Neural cell (in vitro differentiated cells): ENCODE measurements around the gene TMEM80. TPM values are rescaled to one million over a fixed set of nuclear protein-coding genes. Genes with fewer than 3 reads are reported as not detected.

ENCODE experiments used
- H2AFZ ChIP-seq: fragments of 200-600, 300-800 bp; sonication (generic), shearing (Covaris generic); 2 replicates; pipeline ENCODE4 v1.6.0; 2014; ENCODE audit warnings: low read depth, mild to moderate bottlenecking, antibody characterized with exemption, low read length, moderate library complexity
- H3F3A ChIP-seq: fragments of 200-600 bp; shearing (Covaris generic); 2 replicates; pipeline ENCODE4 v1.6.1; 2016; ENCODE audit warnings: mild to moderate bottlenecking, moderate library complexity, mixed read lengths, antibody characterized with exemption, low read length; ENCODE audit not compliant: insufficient read depth, poor library complexity, severe bottlenecking
- H3K27ac ChIP-seq: fragments of 200-600, 300-800 bp; sonication (generic), shearing (Covaris generic); 2 replicates; pipeline ENCODE4 v1.5.1; 2014; ENCODE audit warnings: mild to moderate bottlenecking, low read length, moderate library complexity
- H3K27me3 ChIP-seq: fragments of 300-800, 200-600 bp; sonication (generic), shearing (Covaris generic); 2 replicates; pipeline ENCODE4 v1.6.0; 2014; ENCODE audit warnings: mild to moderate bottlenecking, low read depth, low read length, moderate library complexity; ENCODE audit not compliant: insufficient read depth
- H3K36me3 ChIP-seq: fragments of 300-800, 200-600 bp; sonication (generic), shearing (Covaris generic); 2 replicates; pipeline ENCODE4 v1.5.1; 2014; ENCODE audit warnings: mild to moderate bottlenecking, antibody characterized with exemption, low read length, moderate library complexity; ENCODE audit not compliant: insufficient read depth
- H3K4me2 ChIP-seq: fragments of 300-800, 200-600 bp; sonication (generic), shearing (Covaris generic); 2 replicates; pipeline ENCODE4 v1.6.0; 2014; ENCODE audit warnings: mild to moderate bottlenecking, low read length
- H3K4me3 ChIP-seq: fragments of 300-800, 200-600 bp; sonication (generic), shearing (Covaris generic); 2 replicates; pipeline ENCODE4 v1.5.1; 2014; ENCODE audit warnings: mild to moderate bottlenecking, low read length, moderate library complexity
- H3K79me2 ChIP-seq: fragments of 200-600 bp; shearing (Covaris generic); replicated peaks from 2 replicates; pipeline ENCODE4 v1.6.0; 2014; ENCODE audit warnings: mild to moderate bottlenecking, low read length, moderate library complexity; ENCODE audit not compliant: insufficient read depth
- H3K9ac ChIP-seq: fragments of 300-800, 200-600 bp; sonication (generic), shearing (Covaris generic); 2 replicates; pipeline ENCODE4 v1.6.1; 2016; ENCODE audit warnings: mild to moderate bottlenecking, low read length, mixed read lengths
- H3K9me2 ChIP-seq: fragments of 200-600 bp; shearing (Covaris generic); 2 replicates; pipeline ENCODE4 v1.6.1; 2016; ENCODE audit warnings: mild to moderate bottlenecking, low read length, mixed read lengths; ENCODE audit not compliant: insufficient read depth
- H3K9me3 ChIP-seq: fragments of 200-600, 300-800 bp; sonication (generic), shearing (Covaris generic); 2 replicates; pipeline ENCODE4 v1.6.1; 2016; ENCODE audit warnings: mild to moderate bottlenecking, mixed run types, low read length, moderate library complexity, mixed read lengths
- H4K20me1 ChIP-seq: fragments of 200-600 bp; shearing (Covaris generic); 2 replicates; pipeline ENCODE4 v1.6.1; 2016; ENCODE audit warnings: mild to moderate bottlenecking, mixed run types; ENCODE audit not compliant: insufficient read depth
- EP300 ChIP-seq: fragments of 450-650 bp; conservative IDR thresholded peaks from 2 replicates; pipeline ENCODE4 v1.6.1; 2014; ENCODE audit warnings: antibody characterized with exemption, mild to moderate bottlenecking, moderate library complexity; ENCODE audit not compliant: poor library complexity, severe bottlenecking
- EZH2 ChIP-seq: fragments of 200-600, 300-800 bp; shearing (Covaris generic), sonication (generic); IDR thresholded peaks from 2 replicates; pipeline ENCODE4 v1.6.1; 2014; ENCODE audit warnings: antibody characterized with exemption, low read length, borderline replicate concordance, mild to moderate bottlenecking; ENCODE audit not compliant: insufficient read depth, poor library complexity, severe bottlenecking
- MXI1 ChIP-seq: fragments of 450-650 bp; conservative IDR thresholded peaks from 2 replicates; pipeline ENCODE4 v1.6.1; 2014; ENCODE audit warnings: antibody characterized with exemption, mild to moderate bottlenecking; ENCODE audit not compliant: poor library complexity, severe bottlenecking
- POLR2AphosphoS5 ChIP-seq: IDR thresholded peaks from 2 replicates; pipeline ENCODE4 v1.6.1; 2012
- RAD21 ChIP-seq: fragments of 450-650 bp; conservative IDR thresholded peaks from 2 replicates; pipeline ENCODE4 v1.6.1; 2014; ENCODE audit warnings: antibody characterized with exemption, mild to moderate bottlenecking, moderate library complexity
- SMC3 ChIP-seq: fragments of 450-650 bp; conservative IDR thresholded peaks from 2 replicates; pipeline ENCODE4 v1.6.1; 2014; ENCODE audit warnings: antibody characterized with exemption, mild to moderate bottlenecking, moderate library complexity; ENCODE audit not compliant: poor library complexity
- TAF1 ChIP-seq: IDR thresholded peaks from 2 replicates; pipeline ENCODE4 v1.6.1; 2012; ENCODE audit warnings: low read depth
- polyA plus RNA-seq: library from polyadenylated mRNA; depleted of rRNA; stranded (reverse); fragments of >200 nt; gene quantifications from 2 replicates; pipeline ENCODE4 v1.2.3, GENCODE V29; 2014
- TF ChIP-seq, protein P1 (sequence below): fragments of 450-650 bp; IDR thresholded peaks from 2 replicates; pipeline ENCODE4 v1.5.1; 2014; ENCODE audit warnings: antibody characterized with exemption, mild to moderate bottlenecking, moderate library complexity; ENCODE audit not compliant: poor library complexity, severe bottlenecking
- TF ChIP-seq, protein P2 (sequence below): IDR thresholded peaks from 2 replicates; pipeline ENCODE4 v1.6.1; 2012; ENCODE audit warnings: borderline replicate concordance

TMEM80 gene
- polyA plus RNA-seq, 1 donor from 2014 or later: 23.1 TPM

DNA sequence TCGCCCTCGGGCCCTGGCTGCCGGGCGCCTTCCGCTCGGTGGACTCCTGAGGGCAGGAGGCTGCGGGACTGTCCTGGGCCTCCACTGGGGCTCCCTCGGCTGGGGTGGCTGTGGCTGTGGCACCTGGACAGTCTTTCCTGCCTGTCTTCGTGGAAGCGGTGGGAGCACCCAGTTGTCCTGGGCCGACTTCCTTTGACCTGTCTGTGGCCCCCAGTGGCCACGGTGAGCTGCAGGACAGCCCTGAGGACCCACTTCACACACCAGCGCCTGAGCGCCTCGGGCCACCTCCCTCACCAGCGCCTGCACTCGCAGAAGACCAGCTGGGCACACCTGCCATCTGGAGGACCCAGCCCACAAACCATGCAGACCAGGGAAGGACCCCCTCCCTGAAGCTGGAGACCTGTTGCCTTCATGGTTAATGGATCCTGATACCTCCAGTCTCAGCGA lies 8.6 kb downstream of the TMEM80 start:
- no peak overlapping the region for H3K9ac ChIP-seq
- no peaks in the 10 kb centered on the region for H3K9me2 ChIP-seq
- H3F3A ChIP-seq: no peaks in the 10 kb centered on the region
- H3K4me2 ChIP-seq: no peak overlapping the region
- H3K36me3 ChIP-seq: no peaks in the 10 kb centered on the region
- H3K79me2 ChIP-seq: no peaks in the 10 kb centered on the region
- no peak overlapping the region for H2AFZ ChIP-seq
- no peaks in the 10 kb centered on the region for H4K20me1 ChIP-seq
- no peak overlapping the region for H3K4me3 ChIP-seq
- TF ChIP-seq POLR2AphosphoS5: no peak
- TF ChIP-seq, protein P1, sequence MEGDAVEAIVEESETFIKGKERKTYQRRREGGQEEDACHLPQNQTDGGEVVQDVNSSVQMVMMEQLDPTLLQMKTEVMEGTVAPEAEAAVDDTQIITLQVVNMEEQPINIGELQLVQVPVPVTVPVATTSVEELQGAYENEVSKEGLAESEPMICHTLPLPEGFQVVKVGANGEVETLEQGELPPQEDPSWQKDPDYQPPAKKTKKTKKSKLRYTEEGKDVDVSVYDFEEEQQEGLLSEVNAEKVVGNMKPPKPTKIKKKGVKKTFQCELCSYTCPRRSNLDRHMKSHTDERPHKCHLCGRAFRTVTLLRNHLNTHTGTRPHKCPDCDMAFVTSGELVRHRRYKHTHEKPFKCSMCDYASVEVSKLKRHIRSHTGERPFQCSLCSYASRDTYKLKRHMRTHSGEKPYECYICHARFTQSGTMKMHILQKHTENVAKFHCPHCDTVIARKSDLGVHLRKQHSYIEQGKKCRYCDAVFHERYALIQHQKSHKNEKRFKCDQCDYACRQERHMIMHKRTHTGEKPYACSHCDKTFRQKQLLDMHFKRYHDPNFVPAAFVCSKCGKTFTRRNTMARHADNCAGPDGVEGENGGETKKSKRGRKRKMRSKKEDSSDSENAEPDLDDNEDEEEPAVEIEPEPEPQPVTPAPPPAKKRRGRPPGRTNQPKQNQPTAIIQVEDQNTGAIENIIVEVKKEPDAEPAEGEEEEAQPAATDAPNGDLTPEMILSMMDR: no peak
- no peak for TF ChIP-seq MXI1
- no peak for TF ChIP-seq EP300
- TF ChIP-seq TAF1: no peak
- no peak for TF ChIP-seq SMC3
- TF ChIP-seq EZH2: no peak
- TF ChIP-seq, protein P2, sequence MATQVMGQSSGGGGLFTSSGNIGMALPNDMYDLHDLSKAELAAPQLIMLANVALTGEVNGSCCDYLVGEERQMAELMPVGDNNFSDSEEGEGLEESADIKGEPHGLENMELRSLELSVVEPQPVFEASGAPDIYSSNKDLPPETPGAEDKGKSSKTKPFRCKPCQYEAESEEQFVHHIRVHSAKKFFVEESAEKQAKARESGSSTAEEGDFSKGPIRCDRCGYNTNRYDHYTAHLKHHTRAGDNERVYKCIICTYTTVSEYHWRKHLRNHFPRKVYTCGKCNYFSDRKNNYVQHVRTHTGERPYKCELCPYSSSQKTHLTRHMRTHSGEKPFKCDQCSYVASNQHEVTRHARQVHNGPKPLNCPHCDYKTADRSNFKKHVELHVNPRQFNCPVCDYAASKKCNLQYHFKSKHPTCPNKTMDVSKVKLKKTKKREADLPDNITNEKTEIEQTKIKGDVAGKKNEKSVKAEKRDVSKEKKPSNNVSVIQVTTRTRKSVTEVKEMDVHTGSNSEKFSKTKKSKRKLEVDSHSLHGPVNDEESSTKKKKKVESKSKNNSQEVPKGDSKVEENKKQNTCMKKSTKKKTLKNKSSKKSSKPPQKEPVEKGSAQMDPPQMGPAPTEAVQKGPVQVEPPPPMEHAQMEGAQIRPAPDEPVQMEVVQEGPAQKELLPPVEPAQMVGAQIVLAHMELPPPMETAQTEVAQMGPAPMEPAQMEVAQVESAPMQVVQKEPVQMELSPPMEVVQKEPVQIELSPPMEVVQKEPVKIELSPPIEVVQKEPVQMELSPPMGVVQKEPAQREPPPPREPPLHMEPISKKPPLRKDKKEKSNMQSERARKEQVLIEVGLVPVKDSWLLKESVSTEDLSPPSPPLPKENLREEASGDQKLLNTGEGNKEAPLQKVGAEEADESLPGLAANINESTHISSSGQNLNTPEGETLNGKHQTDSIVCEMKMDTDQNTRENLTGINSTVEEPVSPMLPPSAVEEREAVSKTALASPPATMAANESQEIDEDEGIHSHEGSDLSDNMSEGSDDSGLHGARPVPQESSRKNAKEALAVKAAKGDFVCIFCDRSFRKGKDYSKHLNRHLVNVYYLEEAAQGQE: no peak
- no peak for TF ChIP-seq RAD21
- H3K27ac ChIP-seq: no peak overlapping the region
- H3K9me3 ChIP-seq: no peaks in the 10 kb centered on the region
- H3K27me3 ChIP-seq: peaks cover 13% of the 10 kb centered on the region

DNA sequence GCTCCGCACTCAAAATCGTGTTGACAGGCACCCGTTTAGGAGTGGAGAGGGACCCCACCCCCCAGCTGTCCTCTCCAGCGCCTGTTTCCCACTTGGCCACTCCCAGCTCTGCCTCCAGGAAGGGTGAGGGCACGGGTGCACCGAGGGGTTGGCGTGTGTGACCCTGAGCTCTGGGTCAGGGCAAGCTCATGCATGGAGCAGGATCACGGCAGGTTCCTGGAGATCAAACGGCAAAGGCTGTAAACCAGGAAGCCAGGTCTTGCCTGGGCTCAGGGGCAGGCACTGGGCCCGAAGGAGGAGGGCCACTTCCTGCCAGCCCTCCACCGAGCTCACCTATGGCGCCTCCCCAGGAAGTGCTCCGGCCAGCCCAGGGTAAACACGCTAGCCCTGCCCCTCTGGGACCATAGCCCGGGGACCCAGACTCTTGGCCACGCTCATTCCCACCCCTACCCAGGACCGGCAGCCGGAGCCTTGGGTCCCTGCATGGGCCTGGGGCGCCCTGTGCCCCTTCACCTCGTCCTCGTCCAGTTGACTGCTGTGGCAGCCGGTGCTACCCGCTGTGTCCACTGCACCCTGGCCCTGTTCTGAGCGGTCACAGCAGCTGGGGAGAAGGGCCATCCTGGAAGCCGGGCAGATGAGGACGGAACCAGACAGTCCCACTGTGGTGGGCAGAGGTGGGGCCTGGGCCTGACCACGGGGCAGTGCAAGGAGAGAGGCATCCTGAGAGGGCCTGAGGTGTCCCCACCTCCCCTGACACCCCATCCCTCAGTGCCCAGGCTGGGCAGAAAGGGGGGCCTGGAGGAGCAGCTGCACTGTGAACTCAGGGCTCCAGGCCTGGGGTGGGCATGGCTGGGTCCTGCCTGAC lies 9.4 kb downstream of the TMEM80 start:
- no peak overlapping the region for H2AFZ ChIP-seq
- H3K27me3 ChIP-seq: peaks cover 13% of the 10 kb centered on the region
- TF ChIP-seq MXI1: no peak
- TF ChIP-seq POLR2AphosphoS5: no peak
- TF ChIP-seq, protein P1: no peak
- TF ChIP-seq TAF1: no peak
- no peak for TF ChIP-seq SMC3
- no peak for TF ChIP-seq RAD21
- TF ChIP-seq, protein P2: no peak

More for the DNA sequence above, 9.4 kb downstream of the TMEM80 start:
- H3F3A ChIP-seq: no peaks in the 10 kb centered on the region
- H4K20me1 ChIP-seq: no peaks in the 10 kb centered on the region
- no peaks in the 10 kb centered on the region for H3K9me2 ChIP-seq
- H3K4me3 ChIP-seq: no peak overlapping the region
- H3K4me2 ChIP-seq: no peak overlapping the region
- no peak overlapping the region for H3K27ac ChIP-seq
- H3K36me3 ChIP-seq: no peaks in the 10 kb centered on the region
- no peaks in the 10 kb centered on the region for H3K9me3 ChIP-seq
- no peak overlapping the region for H3K9ac ChIP-seq
- no peaks in the 10 kb centered on the region for H3K79me2 ChIP-seq
